Measurements from ENCODE around the gene ACTBL2.

- TF ChIP-seq CTCF (IDR thresholded peaks at IDR 0.05; ENCODE audit: poor library complexity), result no peak
- TF ChIP-seq EZH2 (IDR thresholded peaks at IDR 0.05; ENCODE audit: borderline replicate concordance), result no peak
Observed at GRCh38 chr5:57442080-57442839, 40.4 kb downstream of the ACTBL2 start.
